GM12878 (cell line): ENCODE measurements around the gene MYO6. TPM values are rescaled to one million over a fixed set of nuclear protein-coding genes. Genes with fewer than 3 reads are reported as not detected.
A peak's percentile ranks its signal among the peaks of the same experiment; 100 is the strongest.
"Not testable (repeated sequence)": the region's sequence is repeated elsewhere in the genome, so short reads cannot be mapped to it uniquely, and the experiment has no call there.

ENCODE experiments used
- ATAC-seq: fragments of 200-7000 bp; cut with Tn5 transposase; 3 replicates; pipeline ENCODE4 v1.9.1; 2020; ENCODE audit warnings: mild to moderate bottlenecking, moderate library complexity
- BruUV-seq: library from RNA; stranded (reverse); fragments of 400-500 nt; replicated peaks from 2 replicates; lab custom pipeline; 2021; lab: Mats Ljungman, UMichigan
- CTCF ChIA-PET: fragments of 300-600 bp; sonication (Branson Sonifier 250); formaldehyde crosslinking; extraction: SDS; loops from one replicate; lab custom pipeline; 2021; ENCODE audit warnings: inconsistent platforms; lab: Yijun Ruan, JAX
- POLR2A ChIA-PET: fragments of 350-600 bp; formaldehyde crosslinking; extraction: SDS; loops from one replicate; lab custom pipeline; 2021; ENCODE audit warnings: inconsistent platforms; lab: Charles Lee
- RAD21 ChIA-PET: fragments of 300-600 bp; sonication (Branson Sonifier 250); formaldehyde crosslinking; loops from one replicate; lab custom pipeline; 2023; ENCODE audit warnings: antibody characterized with exemption; ENCODE audit not compliant: unreplicated experiment; lab: Charles Lee
- SMC1A ChIA-PET: fragments of 300-600 bp; sonication (Branson Sonifier 250); formaldehyde crosslinking; loops from one replicate; lab custom pipeline; 2023; ENCODE audit not compliant: unreplicated experiment, uncharacterized antibody; lab: Charles Lee
- DNase-seq: peaks from one replicate; pipeline ENCODE4 v3.0.0-alpha.2; 2011; ENCODE audit warnings: low read depth, low spot score
- FAIRE-seq: peaks from 3 replicates; lab custom pipeline; 2011; peaks lifted over from hg19 to GRCh38; lab: Jason Lieb, UNC
- H2AFZ ChIP-seq: 2 replicates; pipeline ENCODE4 v1.6.0; 2011; ENCODE audit warnings: low read depth, low read length, control low read depth; ENCODE audit not compliant: control insufficient read depth
- H3K27ac ChIP-seq: 2 replicates; pipeline ENCODE4 v1.5.1; 2011; ENCODE audit warnings: control low read depth; ENCODE audit not compliant: control insufficient read depth, insufficient read depth
- H3K27me3 ChIP-seq, 2 experiments: replicated peaks in 1 of 2; 2 replicates each; pipeline versions ENCODE4 v1.6.0 to v1.6.1; 2011; ENCODE audit warnings: low read length in 1 of 2; ENCODE audit not compliant: control insufficient read depth in 2 of 2, insufficient read depth in 2 of 2
- H3K36me3 ChIP-seq, 2 experiments: 2 replicates each; pipeline ENCODE4 v1.5.1; 2011; ENCODE audit warnings: low read length in 1 of 2; ENCODE audit not compliant: control insufficient read depth in 2 of 2, insufficient read depth in 2 of 2
- H3K4me1 ChIP-seq: 2 replicates; pipeline ENCODE4 v1.6.1; 2011; ENCODE audit warnings: mild to moderate bottlenecking, low read length, moderate library complexity, mixed read lengths; ENCODE audit not compliant: control insufficient read depth, insufficient read depth
- H3K4me2 ChIP-seq: 2 replicates; pipeline ENCODE4 v1.6.0; 2011; ENCODE audit warnings: control low read depth; ENCODE audit not compliant: control insufficient read depth, insufficient read depth
- H3K4me3 ChIP-seq: fragments of 200-600 bp; sonication (generic); 2 replicates; pipeline ENCODE4 v1.5.1; 2016
- H3K79me2 ChIP-seq: 2 replicates; pipeline ENCODE4 v1.6.0; 2011; ENCODE audit warnings: low read length; ENCODE audit not compliant: control insufficient read depth, insufficient read depth
- H3K9ac ChIP-seq: 2 replicates; pipeline ENCODE4 v1.8.0; 2011; ENCODE audit warnings: low read length, control low read depth, mixed read lengths; ENCODE audit not compliant: control insufficient read depth, insufficient read depth
- H3K9me3 ChIP-seq: replicated peaks from 3 replicates; pipeline ENCODE4 v1.5.1; 2011; ENCODE audit warnings: mild to moderate bottlenecking, low read length; ENCODE audit not compliant: control insufficient read depth, insufficient read depth
- H4K20me1 ChIP-seq: 2 replicates; pipeline ENCODE4 v1.6.0; 2011; ENCODE audit not compliant: control insufficient read depth, insufficient read depth
- ATF2 ChIP-seq: IDR thresholded peaks from 2 replicates; pipeline ENCODE4 v1.6.1; 2012; ENCODE audit warnings: low read length, inconsistent platforms
- CBX5 ChIP-seq: sonication (generic); IDR thresholded peaks from 2 replicates; pipeline ENCODE4 v1.6.1; 2016; ENCODE audit warnings: low read depth, moderate library complexity, mild to moderate bottlenecking, inconsistent platforms
- HSF1 ChIP-seq: fragments of 150-350 bp; IDR thresholded peaks from 2 replicates; pipeline ENCODE4 v1.6.1; 2014; ENCODE audit warnings: mild to moderate bottlenecking, low read depth, low read length
- IKZF2 ChIP-seq, 2 experiments: fragments of 450-650 bp; IDR thresholded peaks; 2 replicates each; pipeline ENCODE4 v1.6.1; 2017; ENCODE audit warnings: mild to moderate bottlenecking in 2 of 2, moderate library complexity in 2 of 2
- KDM1A ChIP-seq: fragments of 200-600 bp; sonication (generic); IDR thresholded peaks from 2 replicates; pipeline ENCODE4 v1.6.1; 2016; ENCODE audit warnings: borderline replicate concordance
- MTA3 ChIP-seq: IDR thresholded peaks from 2 replicates; pipeline ENCODE4 v1.6.1; 2012; ENCODE audit warnings: low read length, inconsistent platforms, borderline replicate concordance
- POLR2AphosphoS5 ChIP-seq: IDR thresholded peaks from 2 replicates; pipeline ENCODE4 v1.6.1; 2011; ENCODE audit warnings: mild to moderate bottlenecking, low read length, inconsistent platforms
- RCOR1 ChIP-seq: conservative IDR thresholded peaks from 2 replicates; pipeline ENCODE4 v1.6.1; 2012; ENCODE audit warnings: low read depth, low read length, improper control_type of control experiment
- RELB ChIP-seq: fragments of 450-650 bp; IDR thresholded peaks from 2 replicates; pipeline ENCODE4 v1.6.1; 2017; ENCODE audit warnings: low read depth, mild to moderate bottlenecking, moderate library complexity
- SMAD5 ChIP-seq: IDR thresholded peaks from 2 replicates; pipeline ENCODE4 v1.6.1; 2016; ENCODE audit warnings: antibody characterized with exemption, low read depth
- SPI1 ChIP-seq: IDR thresholded peaks from 2 replicates; pipeline ENCODE4 v1.6.1; 2011; ENCODE audit warnings: low read depth, mild to moderate bottlenecking, low read length, moderate library complexity, borderline replicate concordance; ENCODE audit not compliant: insufficient read depth
- WGBS: methylation state at CpG from one replicate; pipeline ENCODE4 v1.1.6; 2016; ENCODE audit warnings: low lambda C conversion rate; ENCODE audit not compliant: insufficient replicate concordance, insufficient coverage; ENCODE audit errors: missing lambda C conversion rate; 5-methylcytosine and 5-hydroxymethylcytosine counted together
- in situ Hi-C: fragments of 300-500 bp; cut with MboI; formaldehyde crosslinking; loops from 9 replicates; pipeline ENCODE4 v1.14.3; 2018; ENCODE audit warnings: mixed read lengths
- intact Hi-C: fragments of 100-400 bp; cut with micrococcal nuclease; formaldehyde crosslinking; loops from one replicate; pipeline ENCODE4 v1.14.2; 2022; ENCODE audit not compliant: unreplicated experiment
- polyA plus RNA-seq, 11 experiments: library from polyadenylated mRNA; depleted of rRNA in 4 of 11; unstranded in 6 of 11; stranded (reverse) in 5 of 11; fragments of >200 nt; fragmentation: Nextera tagmentation in 4 of 11; fragmentation: Illumina TruSeq in 1 of 11; extraction: Ambion mirVana in 4 of 11; extraction: Trizol in 1 of 11; gene quantifications; 1 replicate in 1 of 11; 2 replicates in 10 of 11; pipeline versions ENCODE4 v1.2.1 to v1.2.3, GENCODE V29; 2011 to 2016; ENCODE audit warnings: inconsistent platforms in 2 of 11, missing spikeins in 2 of 11, low read depth in 1 of 11
- total RNA-seq, 4 experiments: library from RNA; depleted of rRNA in 3 of 4; stranded (reverse); fragments of >200 nt in 3 of 4; fragmentation: Illumina TruSeq in 1 of 4; extraction: Trizol in 1 of 4; gene quantifications; 2 replicates each; pipeline versions ENCODE4 v1.2.1 to v1.2.3, GENCODE V29; 2013 to 2021

Gene MYO6
- total and polyA plus RNA-seq, 10 of the 15 experiments (the other 5 are each of a cell fraction or from before 2014, with no cell fraction given) = 7.9 to 30.4 (median 16.8) TPM

DNA sequence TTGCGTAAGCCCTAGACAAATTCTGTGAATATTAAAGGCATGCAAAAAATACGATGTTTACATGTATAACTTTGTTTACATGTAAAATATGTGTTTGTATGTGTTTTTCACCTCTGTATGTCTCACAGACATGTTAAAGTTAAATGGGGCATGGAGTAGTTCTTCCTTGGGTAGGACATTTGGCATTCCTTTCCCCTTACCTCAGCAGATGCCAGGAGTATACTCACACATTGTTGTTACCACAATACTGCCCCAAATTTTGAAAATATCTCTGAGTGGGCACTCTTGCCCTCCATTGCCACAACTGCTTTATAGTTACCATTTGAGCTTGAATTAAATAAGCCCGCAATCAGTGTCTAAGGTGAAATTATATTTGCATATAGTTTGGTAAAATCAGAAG is 147.5 kb downstream of the MYO6 start:
- Histone ChIP-seq H3K4me2 (no peak overlapping the region), H3K9ac (no peak overlapping the region), H3K4me1 (no peaks in the 10 kb centered on the region), H4K20me1 (no peaks in the 10 kb centered on the region), H2AFZ (no peak overlapping the region), H3K4me3 (no peak overlapping the region), H3K36me3 (no peaks in the 10 kb centered on the region; a peak in 1 of 4 replicates), H3K27ac (no peak overlapping the region), H3K27me3 (no peaks in the 10 kb centered on the region), H3K79me2 (no peaks in the 10 kb centered on the region), H3K9me3 (no peaks in the 10 kb centered on the region)
- in situ Hi-C loops (no loop called here), intact Hi-C loops (no loop called here)
- no peak for DNase-seq
- TF ChIP-seq RELB = no peak
- no peak for TF ChIP-seq RCOR1
- TF ChIP-seq MTA3 = no peak
- no peak for TF ChIP-seq ATF2
- no peak for TF ChIP-seq KDM1A
- no peak for TF ChIP-seq POLR2AphosphoS5
- TF ChIP-seq HSF1 = no peak
- no peak for TF ChIP-seq CBX5
- no peak for TF ChIP-seq SPI1
- no peak for TF ChIP-seq SMAD5
- TF ChIP-seq IKZF2 (IDR thresholded peaks at IDR 0.05) = no peak
- no peak for ATAC-seq
- FAIRE-seq = peak; percentile 62
- CTCF ChIA-PET = interaction anchor here (0.8 kb wide), 1 partner anchor 17 kb away, joined by 3 read pairs; no protein-coding TSS in a partner anchor
- RAD21 ChIA-PET = no interaction called here
- WGBS = 50% methylated on average over 3 of the region's 3 CpGs
- no TSS peak for BruUV-seq
- POLR2A ChIA-PET = no interaction called here
- SMC1A ChIA-PET = interaction anchor here (0.9 kb wide), 1 partner anchor 13 kb away, joined by 5 read pairs; no protein-coding TSS in a partner anchor

DNA sequence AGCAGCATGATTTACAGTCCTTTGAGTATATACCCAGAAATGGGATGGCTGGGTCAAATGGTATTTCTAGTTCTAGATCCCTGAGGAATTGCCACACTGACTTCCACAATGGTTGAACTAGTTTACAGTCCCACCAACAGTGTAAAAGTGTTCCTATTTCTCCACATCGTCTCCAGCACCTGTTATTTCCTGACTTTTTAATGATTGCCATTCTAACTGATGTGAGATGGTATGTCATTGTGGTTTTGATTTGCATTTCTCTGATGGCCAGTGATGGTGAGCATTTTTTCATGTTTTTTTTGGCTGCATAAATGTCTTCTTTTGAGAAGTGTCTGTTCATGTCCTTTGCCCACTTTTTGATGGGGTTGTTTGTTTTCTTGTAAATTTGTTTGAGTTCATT is 151.2 kb downstream of the MYO6 start:
- FAIRE-seq, CTCF ChIA-PET, POLR2A ChIA-PET: not testable (repeated sequence)

More for the DNA sequence above, 151.2 kb downstream of the MYO6 start:
- H3K9me3 ChIP-seq, H3K4me3 ChIP-seq, in situ Hi-C loops, H3K27ac ChIP-seq, H2AFZ ChIP-seq, SMC1A ChIA-PET, H3K79me2 ChIP-seq, H4K20me1 ChIP-seq, ATAC-seq, RAD21 ChIA-PET, H3K36me3 ChIP-seq, DNase-seq, intact Hi-C loops, BruUV-seq, H3K9ac ChIP-seq, H3K4me1 ChIP-seq, H3K27me3 ChIP-seq, H3K4me2 ChIP-seq: not testable (repeated sequence)
- WGBS = 67% methylated on average over 1 of the region's 1 CpG
